WTC11 (cell line): ENCODE data around the gene PRKCE. TPM values are rescaled to one million over a fixed set of nuclear protein-coding genes. Genes with fewer than 3 reads are reported as not detected.

ENCODE experiments used
- ATAC-seq: fragments of 200-7000 bp; cut with Tn5 transposase; 2 replicates; pipeline ENCODE4 v1.10.0; 2021; ENCODE audit warnings: mild to moderate bottlenecking, moderate library complexity
- CTCF ChIA-PET: fragments of 300-600 bp; sonication (Branson Sonifier 250); formaldehyde crosslinking; loops from one replicate; lab custom pipeline; 2021; ENCODE audit warnings: antibody characterized with exemption; lab: Charles Lee
- POLR2A ChIA-PET: fragments of 350-600 bp; sonication (Branson Sonifier 250); formaldehyde crosslinking; loops from one replicate; lab custom pipeline; 2021; ENCODE audit warnings: antibody characterized with exemption; lab: Charles Lee
- DNase-seq: peaks from one replicate; pipeline ENCODE4 v3.0.0; 2021; ENCODE audit warnings: low spot score
- H3K27ac Mint-ChIP-seq: 2 replicates; pipeline ENCODE4 v1.8.0; 2021; ENCODE audit warnings: mixed read lengths
- H3K27me3 Mint-ChIP-seq: 2 replicates; pipeline ENCODE4 v1.8.0; 2021; ENCODE audit warnings: low read depth, mild to moderate bottlenecking, moderate library complexity, mixed read lengths
- H3K36me3 Mint-ChIP-seq: 2 replicates; pipeline ENCODE4 v1.8.0; 2021; ENCODE audit warnings: mixed read lengths
- H3K4me1 Mint-ChIP-seq: 2 replicates; pipeline ENCODE4 v1.8.0; 2022; ENCODE audit warnings: mixed read lengths
- H3K4me3 Mint-ChIP-seq: 2 replicates; pipeline ENCODE4 v1.8.0; 2021; ENCODE audit warnings: mild to moderate bottlenecking, moderate library complexity, mixed read lengths
- H3K9me3 Mint-ChIP-seq: 2 replicates; pipeline ENCODE4 v1.8.0; 2021; ENCODE audit warnings: mixed read lengths
- AFF4 ChIP-seq: sonication (generic); formaldehyde crosslinking; IDR thresholded peaks from 2 replicates; pipeline ENCODE4 v1.8.1; 2023; ENCODE audit warnings: mild to moderate bottlenecking, missing genetic modification reagents, borderline replicate concordance
- AR ChIP-seq: fragments of 250-450 bp; sonication (Bioruptor Pico); IDR thresholded peaks from 2 replicates; pipeline ENCODE4 v1.9.0; 2021; ENCODE audit warnings: mild to moderate bottlenecking
- ATF1 ChIP-seq: sonication (generic); formaldehyde crosslinking; IDR thresholded peaks from 2 replicates; pipeline ENCODE4 v1.8.1; 2023; ENCODE audit warnings: mild to moderate bottlenecking, moderate library complexity, missing genetic modification reagents
- ATF6 ChIP-seq: sonication (generic); formaldehyde crosslinking; IDR thresholded peaks from 2 replicates; pipeline ENCODE4 v1.8.1; 2023; ENCODE audit warnings: mild to moderate bottlenecking, missing genetic modification reagents
- CDX4 ChIP-seq: fragments of 250-450 bp; sonication (Bioruptor Pico); IDR thresholded peaks from 2 replicates; pipeline ENCODE4 v1.9.0; 2021; ENCODE audit warnings: moderate library complexity, mild to moderate bottlenecking, inconsistent platforms, borderline replicate concordance
- CTCF ChIP-seq: fragments of 200-600 bp; IDR thresholded peaks from 2 replicates; pipeline ENCODE4 v1.8.0; 2022; ENCODE audit warnings: antibody characterized with exemption
- FOXP1 ChIP-seq: sonication (generic); formaldehyde crosslinking; IDR thresholded peaks from 2 replicates; pipeline ENCODE4 v1.8.0; 2022; ENCODE audit warnings: missing genetic modification reagents, mild to moderate bottlenecking, moderate library complexity, borderline replicate concordance
- HMGXB4 ChIP-seq: sonication (generic); formaldehyde crosslinking; IDR thresholded peaks from 2 replicates; pipeline ENCODE4 v1.8.1; 2023; ENCODE audit warnings: mild to moderate bottlenecking, moderate library complexity, missing genetic modification reagents
- IRF1 ChIP-seq: sonication (generic); formaldehyde crosslinking; IDR thresholded peaks from 2 replicates; pipeline ENCODE4 v1.8.0; 2023; ENCODE audit warnings: missing genetic modification reagents
- IRF2 ChIP-seq: sonication (generic); formaldehyde crosslinking; IDR thresholded peaks from 2 replicates; pipeline ENCODE4 v1.8.0; 2022; ENCODE audit warnings: low read depth, missing genetic modification reagents, borderline replicate concordance
- JUN ChIP-seq: sonication (generic); formaldehyde crosslinking; IDR thresholded peaks from 2 replicates; pipeline ENCODE4 v1.8.0; 2023; ENCODE audit warnings: mild to moderate bottlenecking, missing genetic modification reagents
- MAX ChIP-seq: sonication (generic); formaldehyde crosslinking; IDR thresholded peaks from 2 replicates; pipeline ENCODE4 v1.8.0; 2022; ENCODE audit warnings: mild to moderate bottlenecking, missing genetic modification reagents
- NFATC4 ChIP-seq: fragments of 250-450 bp; sonication (Bioruptor Pico); IDR thresholded peaks from 2 replicates; pipeline ENCODE4 v1.9.0; 2021; ENCODE audit warnings: mild to moderate bottlenecking
- NFE2L1 ChIP-seq: sonication (generic); formaldehyde crosslinking; IDR thresholded peaks from 2 replicates; pipeline ENCODE4 v1.8.1; 2023; ENCODE audit warnings: missing genetic modification reagents
- NR1H2 ChIP-seq: sonication (generic); formaldehyde crosslinking; IDR thresholded peaks from 2 replicates; pipeline ENCODE4 v1.9.0; 2021; ENCODE audit warnings: mild to moderate bottlenecking, moderate library complexity, missing genetic modification reagents
- NR2C2 ChIP-seq: sonication (generic); formaldehyde crosslinking; IDR thresholded peaks from 2 replicates; pipeline ENCODE4 v1.8.0; 2022; ENCODE audit warnings: mild to moderate bottlenecking, missing genetic modification reagents
- ZNF263 ChIP-seq: sonication (generic); formaldehyde crosslinking; IDR thresholded peaks from 2 replicates; pipeline ENCODE4 v1.8.1; 2022; ENCODE audit warnings: low read depth, mild to moderate bottlenecking, moderate library complexity, missing genetic modification reagents
- ZNF512 ChIP-seq: sonication (generic); formaldehyde crosslinking; IDR thresholded peaks from 2 replicates; pipeline ENCODE4 v1.8.1; 2022; ENCODE audit warnings: missing genetic modification reagents, borderline replicate concordance
- ZNF671 ChIP-seq: fragments of 250-450 bp; sonication (Bioruptor Pico); IDR thresholded peaks from 2 replicates; pipeline ENCODE4 v1.8.0; 2021; ENCODE audit warnings: mild to moderate bottlenecking
- total RNA-seq: library from RNA; stranded (reverse); gene quantifications from 3 replicates; pipeline ENCODE4 v1.2.3, GENCODE V29; 2021

The PRKCE gene
- total RNA-seq, 1 experiment from 2014 or later: 5.8 TPM

GRCh38 chr2:45768208-45768607, 116.7 kb downstream of the PRKCE start:
- H3K27me3 Mint-ChIP-seq: no peaks in the 10 kb centered on the region
- ATAC-seq: no peak
- H3K36me3 Mint-ChIP-seq: no peaks in the 10 kb centered on the region
- no peak overlapping the region for H3K4me3 Mint-ChIP-seq
- ChIA-PET POLR2A (no interaction called here), CTCF (interaction anchor here (0.6 to 1.0 kb wide), 2 partner anchors 11 to 56 kb away, joined by 3 to 4 read pairs; no protein-coding TSS in a partner anchor)
- H3K4me1 Mint-ChIP-seq: peaks cover 22% of the 10 kb centered on the region
- no peak for DNase-seq
- TF ChIP-seq AFF4 (no peak), NFATC4 (CRISPR knock-in tag) (no peak), FOXP1 (no peak), NR2C2 (CRISPR knock-in tag) (no peak), ZNF263 (CRISPR knock-in tag) (no peak), NFE2L1 (CRISPR knock-in tag) (no peak), ZNF671 (CRISPR knock-in tag) (no peak), IRF1 (CRISPR knock-in tag) (no peak)
- H3K27ac Mint-ChIP-seq: no peak overlapping the region
- no peaks in the 10 kb centered on the region for H3K9me3 Mint-ChIP-seq

GRCh38 chr2:45769056-45769455, 117.6 kb downstream of the PRKCE start:
- no peak overlapping the region for H3K27ac Mint-ChIP-seq
- ChIA-PET POLR2A (no interaction called here), CTCF (interaction anchor here (1.0 kb wide), 1 partner anchor 10 kb away, joined by 3 read pairs; no protein-coding TSS in a partner anchor)
- peaks cover 22% of the 10 kb centered on the region for H3K4me1 Mint-ChIP-seq
- no peaks in the 10 kb centered on the region for H3K27me3 Mint-ChIP-seq
- H3K9me3 Mint-ChIP-seq: no peaks in the 10 kb centered on the region
- no peaks in the 10 kb centered on the region for H3K36me3 Mint-ChIP-seq
- DNase-seq: no peak
- ATAC-seq: no peak
- H3K4me3 Mint-ChIP-seq: no peak overlapping the region
- TF ChIP-seq CTCF (no peak), NR1H2 (CRISPR knock-in tag) (no peak), HMGXB4 (CRISPR knock-in tag) (no peak), MAX (CRISPR knock-in tag) (no peak), AR (CRISPR knock-in tag) (no peak), ZNF512 (CRISPR knock-in tag) (no peak), IRF2 (CRISPR knock-in tag) (no peak), CDX4 (no peak), JUN (no peak), ATF1 (CRISPR knock-in tag) (no peak), ATF6 (CRISPR knock-in tag) (no peak)
